ENCODE results near the gene KLHL41.
"Not testable (repeated sequence)": the region's sequence is repeated elsewhere in the genome, so short reads cannot be mapped to it uniquely, and the experiment has no call there.

The KLHL41 gene

DNA sequence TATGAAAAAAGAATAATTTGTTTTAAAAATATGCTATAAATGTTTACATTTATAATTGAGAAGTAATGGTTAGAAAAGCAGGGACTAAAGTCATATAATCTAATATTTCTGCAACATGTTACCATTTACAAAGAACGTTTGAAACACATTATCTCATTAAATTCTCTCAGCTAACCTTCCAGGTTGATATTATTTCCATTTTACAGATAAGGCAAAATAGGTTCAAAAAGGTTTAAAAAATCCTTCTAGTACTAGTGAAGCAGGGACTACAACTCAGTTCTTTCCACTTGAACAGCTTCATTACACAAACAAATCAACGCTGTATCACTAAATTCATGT is 63.3 kb downstream of the KLHL41 start:
- peaks cover 8% of the 10 kb centered on the region; the same call in 1 of the 2 replicates for H3K4me1 ChIP-seq (ENCODE audit: control insufficient read depth, insufficient read depth, low read length)
- no peaks in the 10 kb centered on the region for H3K27me3 ChIP-seq (ENCODE audit: control insufficient read depth, insufficient read depth, low read length)
- no peaks in the 10 kb centered on the region for H3K9me3 ChIP-seq (ENCODE audit: control insufficient read depth, insufficient read depth, low read length)
- H3K27ac ChIP-seq (ENCODE audit: low read depth, low read length): no peak overlapping the region
- H3K4me3 ChIP-seq (ENCODE audit: low read depth, low read length): peak overlapping the region; percentile 91
- peaks cover 13% of the 10 kb centered on the region for H3K36me3 ChIP-seq (ENCODE audit: control insufficient read depth, insufficient read depth, low read length)
- peak overlapping the region; percentile 78 for H3K9ac ChIP-seq (ENCODE audit: low read depth, low read length)

DNA sequence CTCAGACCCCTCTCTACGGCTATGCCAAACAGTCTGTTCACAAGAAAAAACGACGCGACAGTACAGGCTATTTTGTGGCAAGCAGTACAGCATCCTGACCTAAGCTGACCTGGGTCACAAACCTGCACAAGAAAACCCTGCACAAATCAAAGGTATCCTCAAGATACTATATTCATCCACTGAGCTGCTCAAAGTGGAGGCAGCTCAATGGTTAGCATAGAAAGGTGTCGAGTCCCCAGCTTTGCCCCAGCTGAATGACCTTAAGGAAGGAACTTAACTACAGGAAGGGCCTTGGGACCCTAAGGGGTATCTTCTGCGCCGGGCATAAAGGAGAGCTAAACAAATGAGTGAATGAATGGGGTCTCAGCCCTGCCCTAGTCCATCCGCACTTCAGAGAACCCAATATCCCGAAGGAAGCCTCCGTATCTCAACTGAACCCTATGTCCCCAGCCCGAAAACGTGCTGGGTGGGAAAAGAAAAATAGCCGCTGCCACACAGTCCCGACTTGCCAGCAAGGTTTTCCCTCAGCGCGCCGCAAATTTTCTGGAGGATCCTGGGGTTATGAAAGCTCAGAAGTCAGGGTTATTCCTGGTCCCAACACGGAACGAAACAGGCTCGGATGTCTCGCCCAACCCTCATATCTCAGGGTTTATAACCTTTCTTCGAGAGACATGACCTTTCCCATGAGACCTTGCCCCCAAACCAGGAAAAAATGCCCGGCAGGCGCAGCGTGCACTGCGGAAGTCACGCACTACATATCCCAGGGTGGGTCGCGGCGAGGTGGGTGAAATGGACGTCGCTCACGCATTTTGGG is 63.9 kb downstream of the KLHL41 start, which contains the start of gene FASTKD1:
FASTKD1 (minus strand) TSS at position 706 of the 814 bp plus-strand sequence. CDS start 1,836 bp downstream, outside the sequence.
- H3K4me3 ChIP-seq (ENCODE audit: low read depth, low read length): peak within 1 kb of the TSS; percentile 91
- H3K4me1 ChIP-seq (ENCODE audit: control insufficient read depth, insufficient read depth, low read length): peaks cover 8% of the 10 kb centered on the region; the same call in 1 of the 2 replicates
- H3K36me3 ChIP-seq (ENCODE audit: control insufficient read depth, insufficient read depth, low read length): peaks cover 8% of the 10 kb centered on the region
- H3K27ac ChIP-seq (ENCODE audit: low read depth, low read length): peak within 1 kb of the TSS; percentile 90
- peak within 1 kb of the TSS; percentile 78 for H3K9ac ChIP-seq (ENCODE audit: low read depth, low read length)
- no peaks in the 10 kb centered on the region for H3K27me3 ChIP-seq (ENCODE audit: control insufficient read depth, insufficient read depth, low read length)
- no peaks in the 10 kb centered on the region for H3K9me3 ChIP-seq (ENCODE audit: control insufficient read depth, insufficient read depth, low read length)

DNA sequence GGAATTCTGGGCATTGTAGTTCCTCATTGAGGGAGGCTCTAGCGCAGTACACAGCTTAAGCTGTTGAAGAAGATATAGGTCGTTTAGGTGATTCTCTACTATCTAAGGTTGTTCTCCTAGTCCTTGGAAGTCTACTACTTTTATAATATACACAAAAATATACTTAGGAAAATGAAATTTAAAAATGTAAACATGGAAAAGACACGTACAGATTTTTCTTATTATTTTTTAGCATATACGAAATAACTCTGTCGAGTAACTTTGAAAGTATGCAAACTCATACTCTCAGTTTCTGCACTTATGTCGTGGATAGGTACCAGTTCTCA is 64.4 kb downstream of the KLHL41 start:
- peaks cover 8% of the 10 kb centered on the region; the same call in 1 of the 2 replicates for H3K4me1 ChIP-seq (ENCODE audit: control insufficient read depth, insufficient read depth, low read length)
- H3K4me3 ChIP-seq (ENCODE audit: low read depth, low read length): peak overlapping the region; percentile 91
- H3K27ac ChIP-seq (ENCODE audit: low read depth, low read length): no peak overlapping the region
- H3K9ac ChIP-seq (ENCODE audit: low read depth, low read length): no peak overlapping the region
- H3K27me3 ChIP-seq (ENCODE audit: control insufficient read depth, insufficient read depth, low read length): no peaks in the 10 kb centered on the region
- peaks cover 7% of the 10 kb centered on the region for H3K36me3 ChIP-seq (ENCODE audit: control insufficient read depth, insufficient read depth, low read length)
- no peaks in the 10 kb centered on the region for H3K9me3 ChIP-seq (ENCODE audit: control insufficient read depth, insufficient read depth, low read length)

DNA sequence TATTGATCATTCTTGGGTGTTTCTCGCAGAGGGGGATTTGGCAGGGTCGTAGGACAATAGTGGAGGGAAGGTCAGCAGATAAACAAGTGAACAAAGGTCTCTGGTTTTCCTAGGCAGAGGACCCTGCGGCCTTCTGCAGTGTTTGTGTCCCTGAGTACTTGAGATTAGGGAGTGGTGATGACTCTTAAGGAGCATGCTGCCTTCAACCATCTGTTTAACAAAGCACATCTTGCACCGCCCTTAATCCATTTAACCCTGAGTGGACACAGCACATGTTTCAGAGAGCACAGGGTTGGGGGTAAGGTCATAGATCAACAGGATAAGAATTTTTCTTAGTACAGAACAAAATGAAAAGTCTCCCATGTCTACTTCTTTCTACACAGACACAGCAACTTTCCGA is 65.0 kb downstream of the KLHL41 start:
- H3K4me1 ChIP-seq (ENCODE audit: control insufficient read depth, insufficient read depth, low read length); H3K9me3 ChIP-seq (ENCODE audit: control insufficient read depth, insufficient read depth, low read length); H3K4me3 ChIP-seq (ENCODE audit: low read depth, low read length); H3K27ac ChIP-seq (ENCODE audit: low read depth, low read length); H3K36me3 ChIP-seq (ENCODE audit: control insufficient read depth, insufficient read depth, low read length); H3K27me3 ChIP-seq (ENCODE audit: control insufficient read depth, insufficient read depth, low read length); H3K9ac ChIP-seq (ENCODE audit: low read depth, low read length): not testable (repeated sequence)

DNA sequence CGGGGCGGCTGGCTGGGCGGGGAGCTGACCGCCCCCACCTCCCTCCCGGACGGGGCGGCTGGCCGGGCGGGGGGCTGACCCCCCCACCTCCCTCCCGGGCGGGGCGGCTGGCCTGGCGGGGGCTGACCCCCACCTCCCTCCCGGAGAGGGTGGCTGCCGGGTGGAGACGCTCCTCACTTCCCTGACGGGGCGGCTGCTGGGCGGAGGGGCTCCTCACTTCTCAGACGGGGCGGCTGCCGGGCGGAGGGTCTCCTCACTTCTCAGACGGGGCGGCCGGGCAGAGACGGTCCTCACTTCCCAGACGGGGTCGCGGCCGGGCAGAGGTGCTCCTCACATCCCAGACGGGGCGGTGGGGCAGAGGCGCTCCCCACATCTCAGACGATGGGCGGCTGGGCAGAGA is 65.8 kb downstream of the KLHL41 start:
- H3K9me3 ChIP-seq (ENCODE audit: control insufficient read depth, insufficient read depth, low read length); H3K9ac ChIP-seq (ENCODE audit: low read depth, low read length); H3K36me3 ChIP-seq (ENCODE audit: control insufficient read depth, insufficient read depth, low read length): not testable (repeated sequence)

More for the DNA sequence above, 65.8 kb downstream of the KLHL41 start:
- not testable (repeated sequence) for H3K4me1 ChIP-seq (ENCODE audit: control insufficient read depth, insufficient read depth, low read length); H3K27ac ChIP-seq (ENCODE audit: low read depth, low read length); H3K27me3 ChIP-seq (ENCODE audit: control insufficient read depth, insufficient read depth, low read length); H3K4me3 ChIP-seq (ENCODE audit: low read depth, low read length)

Measured in HUES48 (cell line).